ENCODE measurements around the gene KRT36.

The KRT36 gene

GRCh38 chr17:41528959-41529353 lies 39.2 kb upstream of the KRT36 start:
- no peaks in the 10 kb centered on the region for H3K4me1 Mint-ChIP-seq (ENCODE audit: low read depth)
- H3K36me3 Mint-ChIP-seq (ENCODE audit: low read depth): no peaks in the 10 kb centered on the region
- peaks cover 63% of the 10 kb centered on the region for H3K27me3 Mint-ChIP-seq (ENCODE audit: low read depth)
- DNase-seq (ENCODE audit: low spot score): no peak
- H3K27ac Mint-ChIP-seq: no peak overlapping the region
- H3K4me3 Mint-ChIP-seq: no peak overlapping the region
- no peaks in the 10 kb centered on the region for H3K9me3 Mint-ChIP-seq

DNA sequence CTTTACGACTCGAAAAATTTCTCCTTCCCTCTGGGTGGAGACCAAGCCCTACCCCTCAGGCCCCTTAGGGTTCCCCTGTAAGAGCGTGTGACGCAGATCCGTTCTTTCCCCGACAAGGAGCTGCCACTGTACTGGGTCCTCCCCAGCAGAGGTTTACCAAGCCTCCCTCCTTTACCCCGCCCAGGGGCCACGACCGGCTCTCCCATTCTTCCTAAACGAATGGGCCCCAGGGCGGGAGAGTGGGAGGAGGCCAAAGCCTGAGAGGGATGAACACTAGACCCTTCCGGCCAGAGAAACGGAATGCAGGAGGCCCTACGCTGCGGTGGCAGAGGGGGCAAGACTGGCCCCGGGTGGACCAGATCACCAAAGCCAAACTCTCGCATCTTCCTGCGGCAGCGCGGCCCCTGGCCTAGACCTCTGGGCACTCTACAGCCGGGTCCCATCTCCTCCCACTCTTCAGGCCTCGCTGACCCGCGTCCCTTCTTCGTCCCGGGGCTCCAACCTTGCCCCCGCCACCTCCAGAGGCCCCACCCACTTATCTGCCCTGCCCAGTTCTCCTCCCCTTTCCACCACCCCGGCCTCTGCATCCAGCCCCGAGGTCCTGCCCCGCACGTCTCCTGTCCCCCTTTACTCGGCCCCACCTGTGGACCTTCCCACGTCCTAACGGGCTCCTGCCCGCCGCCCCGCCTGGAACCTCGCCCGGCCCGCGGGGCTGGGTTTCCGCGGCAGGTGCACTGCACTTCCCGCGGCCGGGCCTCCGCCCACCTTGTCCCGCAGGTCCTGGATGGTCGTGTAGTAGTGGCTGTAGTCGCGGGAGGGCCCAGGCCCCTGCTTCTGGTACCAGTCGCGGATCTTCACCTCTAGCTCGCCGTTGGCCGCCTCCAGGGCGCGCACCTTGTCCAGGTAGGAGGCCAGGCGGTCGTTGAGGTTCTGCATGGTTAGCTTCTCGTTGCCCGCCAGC lies 37.6 kb upstream of the KRT36 start:
- Mint-ChIP-seq H3K27me3 (ENCODE audit: low read depth) (peaks cover 56% of the 10 kb centered on the region), H3K4me3 (no peak overlapping the region), H3K9me3 (no peaks in the 10 kb centered on the region), H3K27ac (no peak overlapping the region), H3K36me3 (ENCODE audit: low read depth) (no peaks in the 10 kb centered on the region), H3K4me1 (ENCODE audit: low read depth) (no peaks in the 10 kb centered on the region)
- no peak for DNase-seq (ENCODE audit: low spot score)

DNA sequence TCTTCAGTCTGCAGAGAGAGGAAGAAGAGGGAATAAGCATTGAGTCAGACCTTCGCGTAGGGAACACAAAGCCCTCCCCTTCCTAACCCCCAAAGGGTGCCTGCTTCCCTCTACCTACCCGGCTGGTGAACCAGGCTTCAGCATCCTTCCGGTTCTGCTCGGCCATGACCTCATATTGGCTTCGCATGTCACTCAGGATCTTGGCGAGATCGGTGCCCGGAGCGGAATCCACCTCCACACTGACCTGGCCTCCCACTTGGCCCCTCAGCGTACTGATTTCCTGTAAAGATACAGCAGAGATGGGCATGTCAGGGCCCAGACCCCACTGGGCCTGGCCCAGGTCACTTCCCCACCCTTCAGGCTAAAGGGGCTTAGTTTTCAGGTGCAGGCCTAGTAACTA lies 34.6 kb upstream of the KRT36 start:
- Mint-ChIP-seq H3K9me3 (no peaks in the 10 kb centered on the region), H3K27me3 (ENCODE audit: low read depth) (peaks cover 32% of the 10 kb centered on the region)

GRCh38 chr17:41523787-41524186 lies 34.1 kb upstream of the KRT36 start:
- Mint-ChIP-seq H3K9me3 (no peaks in the 10 kb centered on the region), H3K4me3 (no peak overlapping the region), H3K36me3 (ENCODE audit: low read depth) (no peaks in the 10 kb centered on the region), H3K4me1 (ENCODE audit: low read depth) (no peaks in the 10 kb centered on the region), H3K27ac (no peak overlapping the region), H3K27me3 (ENCODE audit: low read depth) (peaks cover 27% of the 10 kb centered on the region)
- no peak for DNase-seq (ENCODE audit: low spot score)

More for the DNA sequence above, 34.6 kb upstream of the KRT36 start:
- H3K4me1 Mint-ChIP-seq (ENCODE audit: low read depth): no peaks in the 10 kb centered on the region
- no peak overlapping the region for H3K27ac Mint-ChIP-seq
- no peak for DNase-seq (ENCODE audit: low spot score)
- H3K36me3 Mint-ChIP-seq (ENCODE audit: low read depth): no peaks in the 10 kb centered on the region
- no peak overlapping the region for H3K4me3 Mint-ChIP-seq

DNA sequence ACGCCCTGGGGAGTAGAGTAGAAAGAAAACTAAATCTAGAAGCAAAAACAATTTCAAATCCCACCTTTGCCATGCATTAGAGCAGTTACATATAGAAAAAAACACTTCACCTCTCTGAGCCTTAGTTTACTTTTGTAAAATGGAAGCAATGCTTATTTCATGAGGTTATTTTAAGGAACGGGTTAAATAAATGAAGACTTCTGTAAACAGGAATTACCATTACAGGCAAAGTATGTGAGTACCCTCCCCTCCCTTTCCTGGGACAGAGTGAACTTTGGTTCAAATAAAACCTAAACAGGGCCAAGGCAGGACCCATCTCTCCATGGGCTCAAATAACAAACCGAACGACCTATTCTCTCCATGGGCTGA lies 33.5 kb upstream of the KRT36 start:
- H3K4me1 Mint-ChIP-seq (ENCODE audit: low read depth): no peaks in the 10 kb centered on the region
- H3K36me3 Mint-ChIP-seq (ENCODE audit: low read depth): no peaks in the 10 kb centered on the region
- DNase-seq (ENCODE audit: low spot score): no peak
- H3K27ac Mint-ChIP-seq: no peak overlapping the region
- no peaks in the 10 kb centered on the region for H3K9me3 Mint-ChIP-seq
- no peak overlapping the region for H3K4me3 Mint-ChIP-seq
- H3K27me3 Mint-ChIP-seq (ENCODE audit: low read depth): peaks cover 22% of the 10 kb centered on the region

DNA sequence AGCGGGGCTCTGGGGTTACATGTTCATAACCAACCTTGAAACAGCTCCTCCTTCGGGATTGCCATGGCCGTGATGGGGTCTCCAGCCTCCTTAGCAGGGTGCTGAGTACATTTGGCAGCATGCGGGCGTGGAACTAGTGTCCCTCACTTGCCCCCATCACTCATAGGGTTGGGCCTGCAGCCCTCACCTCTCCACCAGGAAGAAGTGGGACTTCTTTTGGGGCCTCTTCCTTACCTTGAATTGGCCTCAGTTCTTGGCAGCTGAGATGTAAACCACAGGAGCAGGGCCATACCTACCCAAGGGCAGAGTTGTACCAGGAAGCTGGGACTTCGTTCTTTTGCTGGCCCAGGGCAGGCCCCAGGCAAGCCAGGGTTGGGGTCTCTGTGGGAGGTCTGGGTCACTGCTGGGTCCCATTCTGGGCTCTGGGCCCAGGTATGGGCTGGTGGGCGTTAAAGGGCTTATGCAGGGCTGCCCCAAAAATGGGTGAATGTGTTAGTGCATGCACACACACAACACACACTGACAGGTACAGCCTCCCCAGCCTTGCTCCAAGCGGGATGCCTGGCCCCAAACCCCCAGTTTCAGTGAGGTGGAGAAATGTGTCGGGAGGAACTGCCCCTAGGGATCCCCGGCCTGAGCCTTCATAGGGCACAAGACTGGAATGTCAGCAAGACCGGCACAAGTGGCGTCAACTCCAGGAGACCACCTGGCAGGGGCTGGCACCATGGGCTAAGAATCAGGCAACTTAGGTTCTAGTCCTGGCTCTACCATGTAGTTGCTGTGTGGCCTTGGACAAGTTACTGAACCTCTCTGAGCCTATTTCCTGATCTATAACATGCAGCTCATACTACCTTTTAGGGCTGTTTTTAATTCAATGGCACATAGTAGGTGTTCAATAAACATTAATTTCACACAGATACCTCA lies 32.9 kb upstream of the KRT36 start:
- Mint-ChIP-seq H3K27ac (no peak overlapping the region), H3K4me3 (no peak overlapping the region), H3K9me3 (no peaks in the 10 kb centered on the region), H3K27me3 (ENCODE audit: low read depth) (peaks cover 20% of the 10 kb centered on the region), H3K36me3 (ENCODE audit: low read depth) (no peaks in the 10 kb centered on the region), H3K4me1 (ENCODE audit: low read depth) (no peaks in the 10 kb centered on the region)
- DNase-seq (ENCODE audit: low spot score): no peak

DNA sequence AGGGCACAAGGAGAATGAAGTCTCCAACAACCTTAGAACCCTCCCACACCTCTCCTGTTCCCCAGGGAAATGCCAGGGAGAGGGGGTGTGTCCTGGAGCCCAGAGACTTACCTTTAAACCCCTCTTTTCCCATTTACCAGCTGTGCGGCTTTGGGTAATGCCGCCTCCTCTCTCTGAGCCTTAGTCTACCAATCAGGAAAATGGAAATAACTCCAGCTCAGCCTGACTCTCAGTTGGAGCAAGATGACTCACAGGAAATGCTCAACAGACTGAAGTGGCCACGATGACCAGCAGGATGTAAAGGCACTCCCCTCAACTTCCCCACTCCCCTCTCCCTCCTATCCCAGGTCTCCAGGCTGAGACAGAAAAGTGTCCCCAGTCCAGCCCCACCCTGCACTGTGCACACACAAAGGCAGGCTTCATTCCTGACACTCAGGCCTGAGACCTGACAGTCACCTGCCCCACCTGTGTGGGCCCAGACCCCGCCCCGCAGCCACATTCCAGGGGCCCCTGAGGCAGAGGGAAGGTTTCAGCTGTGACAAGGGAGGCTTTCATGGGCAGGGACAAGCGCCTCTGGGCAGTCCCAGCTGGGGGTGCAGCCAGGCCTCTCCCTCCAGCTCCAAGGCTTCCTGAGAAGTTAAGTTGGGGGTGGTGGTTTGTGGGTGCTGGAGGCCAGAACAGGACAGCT lies 32.0 kb upstream of the KRT36 start:
- no peak overlapping the region for H3K27ac Mint-ChIP-seq
- H3K4me3 Mint-ChIP-seq: no peak overlapping the region

GRCh38 chr17:41520821-41521521 lies 31.3 kb upstream of the KRT36 start:
- H3K36me3 Mint-ChIP-seq (ENCODE audit: low read depth): no peaks in the 10 kb centered on the region

More for the DNA sequence above, 32.0 kb upstream of the KRT36 start:
- H3K4me1 Mint-ChIP-seq (ENCODE audit: low read depth): no peaks in the 10 kb centered on the region
- no peaks in the 10 kb centered on the region for H3K36me3 Mint-ChIP-seq (ENCODE audit: low read depth)
- peaks cover 11% of the 10 kb centered on the region for H3K27me3 Mint-ChIP-seq (ENCODE audit: low read depth)
- no peak for DNase-seq (ENCODE audit: low spot score)
- H3K9me3 Mint-ChIP-seq: no peaks in the 10 kb centered on the region

DNA sequence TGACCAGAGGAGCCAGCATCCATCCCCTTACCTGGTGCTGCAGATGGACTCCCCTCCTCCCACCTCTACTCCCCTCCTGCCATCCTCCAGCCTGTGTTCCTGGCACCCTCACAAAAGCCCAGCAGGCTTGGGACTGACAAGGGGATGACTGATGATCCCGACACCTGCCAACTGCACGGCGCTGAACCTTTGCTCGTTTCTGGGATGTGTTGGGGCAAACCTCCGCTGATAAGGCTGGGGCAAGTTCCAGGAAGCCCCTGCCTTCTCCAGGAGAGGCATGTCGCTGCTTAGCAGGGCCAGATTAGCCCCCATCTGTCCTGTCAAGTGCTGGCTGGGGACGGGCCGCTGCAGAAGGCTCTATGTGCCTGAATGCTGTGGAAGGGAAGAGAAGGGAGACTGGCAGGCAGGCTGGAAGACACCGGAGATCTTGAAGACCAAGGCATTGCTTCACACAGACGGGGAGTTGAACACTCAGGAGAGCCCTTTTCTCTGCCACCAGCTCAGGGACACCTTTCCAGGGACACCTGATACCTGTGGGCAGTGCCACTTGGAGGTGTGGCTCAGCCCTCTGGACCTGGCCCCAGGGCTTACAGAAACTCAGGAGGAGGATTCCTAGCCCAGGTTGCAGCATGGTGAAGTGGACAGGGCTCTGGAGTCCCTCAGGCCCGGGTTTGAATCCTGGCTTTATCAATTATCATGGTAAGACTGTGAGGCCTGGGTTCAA lies 30.0 kb upstream of the KRT36 start:
- Mint-ChIP-seq H3K27me3 (ENCODE audit: low read depth) (no peaks in the 10 kb centered on the region), H3K4me3 (no peak overlapping the region), H3K36me3 (ENCODE audit: low read depth) (no peaks in the 10 kb centered on the region), H3K4me1 (ENCODE audit: low read depth) (no peaks in the 10 kb centered on the region), H3K9me3 (no peaks in the 10 kb centered on the region), H3K27ac (no peak overlapping the region)
- no peak for DNase-seq (ENCODE audit: low spot score)

More at GRCh38 chr17:41520821-41521521, 31.3 kb upstream of the KRT36 start:
- DNase-seq (ENCODE audit: low spot score): no peak
- Mint-ChIP-seq H3K4me3 (no peak overlapping the region), H3K27me3 (ENCODE audit: low read depth) (peaks cover 6% of the 10 kb centered on the region), H3K9me3 (no peaks in the 10 kb centered on the region), H3K27ac (no peak overlapping the region), H3K4me1 (ENCODE audit: low read depth) (no peaks in the 10 kb centered on the region)

GRCh38 chr17:41518789-41519449 lies 29.2 kb upstream of the KRT36 start, which contains the start of gene KRT15:
TSS of gene KRT15 (minus strand) at chr17:41518890. CDS start at chr17:41518827, 63 bp downstream.
- Mint-ChIP-seq H3K36me3 (ENCODE audit: low read depth) (no peaks in the 10 kb centered on the region), H3K4me1 (ENCODE audit: low read depth) (no peaks in the 10 kb centered on the region), H3K27me3 (ENCODE audit: low read depth) (no peaks in the 10 kb centered on the region), H3K9me3 (no peaks in the 10 kb centered on the region), H3K4me3 (no peak within 1 kb of the TSS), H3K27ac (no peak within 1 kb of the TSS)
- no peak for DNase-seq (ENCODE audit: low spot score)

GRCh38 chr17:41518031-41518430 lies 28.3 kb upstream of the KRT36 start:
- H3K4me3 Mint-ChIP-seq: no peak overlapping the region
- H3K9me3 Mint-ChIP-seq: no peaks in the 10 kb centered on the region
- no peaks in the 10 kb centered on the region for H3K27me3 Mint-ChIP-seq (ENCODE audit: low read depth)
- H3K4me1 Mint-ChIP-seq (ENCODE audit: low read depth): no peaks in the 10 kb centered on the region
- H3K36me3 Mint-ChIP-seq (ENCODE audit: low read depth): no peaks in the 10 kb centered on the region
- H3K27ac Mint-ChIP-seq: no peak overlapping the region
- no peak for DNase-seq (ENCODE audit: low spot score)

GRCh38 chr17:41516830-41517283 lies 27.1 kb upstream of the KRT36 start:
- H3K36me3 Mint-ChIP-seq (ENCODE audit: low read depth): no peaks in the 10 kb centered on the region
- H3K4me3 Mint-ChIP-seq: no peak overlapping the region
- DNase-seq (ENCODE audit: low spot score): no peak
- H3K27ac Mint-ChIP-seq: no peak overlapping the region
- no peaks in the 10 kb centered on the region for H3K4me1 Mint-ChIP-seq (ENCODE audit: low read depth)
- H3K9me3 Mint-ChIP-seq: no peaks in the 10 kb centered on the region
- peaks cover 4% of the 10 kb centered on the region for H3K27me3 Mint-ChIP-seq (ENCODE audit: low read depth)

Data from T-helper 2 cell treated with Interferon-gamma antibody and Interleukin-4, amounts not matched to agents 5 μg/mL and 100 μg/mL, for 36 hours (primary cell).